ENCODE data around the gene LDLRAD4.

The LDLRAD4 gene
- total RNA-seq, result 98.2 to 163 (median 158) reads per million in 4 donors

GRCh38 chr18:13218368-13218991 lies at the start of gene LDLRAD4:
Gene LDLRAD4 (plus strand): TSS chr18:13218760.
- DNase-seq, result peak in 3 of 5 donors; percentile 25 to 47 (median 36)

GRCh38 chr18:13173578-13174145 lies 44.9 kb upstream of the LDLRAD4 start:
- DNase-seq, result no peak

- DNase-seq, result no peak
Measured at GRCh38 chr18:13175266-13175665, 43.3 kb upstream of the LDLRAD4 start.

- DNase-seq, result no peak
Measured at GRCh38 chr18:13175754-13176210, 42.8 kb upstream of the LDLRAD4 start.

- peak in 1 of 5 donors; percentile 12 for DNase-seq
Measured at GRCh38 chr18:13176847-13177246, 41.7 kb upstream of the LDLRAD4 start.

- no peak for DNase-seq
Measured at GRCh38 chr18:13178197-13178596, 40.4 kb upstream of the LDLRAD4 start.

- DNase-seq, result peak in 1 of 5 donors; percentile 18
Measured at GRCh38 chr18:13178976-13179375, 39.6 kb upstream of the LDLRAD4 start.

- DNase-seq, result peak in 1 of 5 donors; percentile 49
Measured at GRCh38 chr18:13179566-13180113, 38.9 kb upstream of the LDLRAD4 start.

- DNase-seq, result no peak
Measured at GRCh38 chr18:13180614-13181375, 37.8 kb upstream of the LDLRAD4 start.

GRCh38 chr18:13181765-13182164 lies 36.8 kb upstream of the LDLRAD4 start:
- DNase-seq, result no peak

- DNase-seq, result no peak
Measured at GRCh38 chr18:13183359-13183758, 35.2 kb upstream of the LDLRAD4 start.

- DNase-seq, result no peak
Measured at GRCh38 chr18:13183790-13184189, 34.8 kb upstream of the LDLRAD4 start.

GRCh38 chr18:13184396-13184795 lies 34.2 kb upstream of the LDLRAD4 start:
- DNase-seq, result no peak

GRCh38 chr18:13185675-13186198 lies 32.8 kb upstream of the LDLRAD4 start:
- DNase-seq, result no peak

- DNase-seq, result no peak
Measured at GRCh38 chr18:13186687-13187086, 31.9 kb upstream of the LDLRAD4 start.

- no peak for DNase-seq
Measured at GRCh38 chr18:13187498-13187897, 31.1 kb upstream of the LDLRAD4 start.

- no peak for DNase-seq
Measured at GRCh38 chr18:13191031-13191430, 27.5 kb upstream of the LDLRAD4 start.

GRCh38 chr18:13191779-13192178 lies 26.8 kb upstream of the LDLRAD4 start:
- no peak for DNase-seq

- DNase-seq, result no peak
Measured at GRCh38 chr18:13192970-13193369, 25.6 kb upstream of the LDLRAD4 start.

- no peak for DNase-seq
Measured at GRCh38 chr18:13194239-13194638, 24.3 kb upstream of the LDLRAD4 start.

- DNase-seq, result no peak
Measured at GRCh38 chr18:13198701-13199100, 19.9 kb upstream of the LDLRAD4 start.

GRCh38 chr18:13199169-13199568 lies 19.4 kb upstream of the LDLRAD4 start:
- no peak for DNase-seq

- DNase-seq, result no peak
Measured at GRCh38 chr18:13201292-13201691, 17.3 kb upstream of the LDLRAD4 start.
